Astrocyte of the cerebellum (primary cell): ENCODE data around the gene ROBO2.

Experiments
- DNase-seq: peaks from one replicate; pipeline ENCODE4 v3.0.0-alpha.2; 2011; ENCODE audit warnings: low read depth
- H3K4me3 ChIP-seq: 2 replicates; pipeline ENCODE4 v1.5.1; 2011; ENCODE audit warnings: mild to moderate bottlenecking, low read depth, low read length, moderate library complexity
- CTCF ChIP-seq: IDR thresholded peaks from 2 replicates; pipeline ENCODE4 v1.5.1; 2012; ENCODE audit warnings: low read length, low read depth, moderate library complexity, mild to moderate bottlenecking; ENCODE audit errors: missing control alignments
- in situ Hi-C: cut with HindIII; loops from 2 replicates; pipeline ENCODE4 v1.10.0; 2017; ENCODE audit warnings: low sequenced_read_pairs

ROBO2 gene

GRCh38 chr3:77146004-77146403 lies 106.1 kb downstream of the ROBO2 start:
- H3K4me3 ChIP-seq = no peak overlapping the region
- in situ Hi-C loops = no loop called here
- TF ChIP-seq CTCF = no peak
- no peak for DNase-seq

GRCh38 chr3:77147836-77148578 lies 108.1 kb downstream of the ROBO2 start:
- DNase-seq = no peak
- no peak for TF ChIP-seq CTCF
- in situ Hi-C loops = no loop called here
- H3K4me3 ChIP-seq = no peak overlapping the region

- no peak for TF ChIP-seq CTCF
- in situ Hi-C loops = no loop called here
- H3K4me3 ChIP-seq = no peak overlapping the region
- DNase-seq = no peak
Measured at GRCh38 chr3:77149382-77149781, 109.5 kb downstream of the ROBO2 start.

- in situ Hi-C loops = no loop called here
Measured at GRCh38 chr3:77150028-77150427, 110.1 kb downstream of the ROBO2 start.

GRCh38 chr3:77150759-77151158 lies 110.9 kb downstream of the ROBO2 start:
- in situ Hi-C loops = no loop called here
- H3K4me3 ChIP-seq = no peak overlapping the region
- DNase-seq = no peak
- TF ChIP-seq CTCF = no peak

More at GRCh38 chr3:77150028-77150427, 110.1 kb downstream of the ROBO2 start:
- no peak overlapping the region for H3K4me3 ChIP-seq
- TF ChIP-seq CTCF = no peak
- no peak for DNase-seq

- H3K4me3 ChIP-seq = no peak overlapping the region
- no peak for DNase-seq
- in situ Hi-C loops = no loop called here
- TF ChIP-seq CTCF = peak; percentile 17
Measured at GRCh38 chr3:77158730-77159581, 119.1 kb downstream of the ROBO2 start.
